Body of pancreas (tissue), 4 donors: ENCODE results near the gene CLCF1.

ENCODE experiments used
- CTCF ChIP-seq, 7 experiments: fragments of 450-650 bp in 4 of 7; fragments of 200-600 bp in 3 of 7; sonication (generic) in 3 of 7; IDR thresholded peaks; one replicate each; pipeline ENCODE4 v1.5.1; 2016 to 2019; ENCODE audit warnings: antibody characterized with exemption in 7 of 7
- POLR2A ChIP-seq, 3 donors: fragments of 450-650 bp; IDR thresholded peaks; one replicate each; pipeline ENCODE4 v1.6.1; 2016; ENCODE audit warnings: antibody characterized with exemption in 3 of 3, mild to moderate bottlenecking in 2 of 3

- no peak for TF ChIP-seq CTCF (IDR thresholded peaks at IDR 0.05)
- TF ChIP-seq POLR2A (IDR thresholded peaks at IDR 0.05): no peak
Observed at GRCh38 chr11:67392183-67392715, 18.9 kb upstream of the CLCF1 start.
